Mucosa of rectum (tissue), 2 donors: ENCODE results near the gene HRH3.

ENCODE experiments used
- H3K27ac ChIP-seq, 2 donors: one replicate each; pipeline ENCODE4 v1.7.0; 2013; ENCODE audit warnings: inconsistent platforms in 2 of 2, low read depth in 2 of 2, low read length in 2 of 2
- H3K27me3 ChIP-seq, 2 donors: one replicate each; pipeline ENCODE4 v1.7.0; 2013; ENCODE audit warnings: low read length in 2 of 2; ENCODE audit not compliant: control insufficient read depth in 2 of 2, insufficient read depth in 2 of 2
- H3K36me3 ChIP-seq, 2 donors: one replicate each; pipeline ENCODE4 v1.7.0; 2013; ENCODE audit warnings: low read length in 2 of 2; ENCODE audit not compliant: control insufficient read depth in 2 of 2, insufficient read depth in 2 of 2
- H3K4me1 ChIP-seq, 2 donors: one replicate each; pipeline ENCODE4 v1.7.0; 2013; ENCODE audit warnings: low read length in 2 of 2, mild to moderate bottlenecking in 1 of 2; ENCODE audit not compliant: control insufficient read depth in 2 of 2, insufficient read depth in 2 of 2
- H3K4me3 ChIP-seq, 2 donors: one replicate each; pipeline ENCODE4 v1.7.0; 2013; ENCODE audit warnings: low read length in 2 of 2
- H3K9ac ChIP-seq, 2 donors: one replicate each; pipeline ENCODE4 v1.7.0; 2013; ENCODE audit warnings: low read length in 2 of 2, low read depth in 1 of 2, mild to moderate bottlenecking in 1 of 2
- H3K9me3 ChIP-seq, 2 donors: one replicate each; pipeline ENCODE4 v1.7.0; 2013; ENCODE audit warnings: low read length in 2 of 2; ENCODE audit not compliant: control insufficient read depth in 2 of 2
- donor health status: healthy.
- donor health status: Normal muscosa, but diverticular disease.

Gene HRH3

GRCh38 chr20:62219992-62220665, at the start of gene HRH3:
HRH3 (minus strand) TSS chr20:62220278; CDS start chr20:62219970, 308 bp downstream.
- Histone ChIP-seq H3K4me3 (no peak within 1 kb of the TSS), H3K36me3 (no peaks in the 10 kb centered on the region), H3K4me1 (peaks cover 0 to 7% of the 10 kb centered on the region in 2 donors), H3K9me3 (no peaks in the 10 kb centered on the region), H3K27me3 (peaks cover 39 to 50% of the 10 kb centered on the region in 2 donors), H3K27ac (no peak within 1 kb of the TSS), H3K9ac (no peak within 1 kb of the TSS)

GRCh38 chr20:62269871-62270270, 49.8 kb upstream of the HRH3 start:
- Histone ChIP-seq H3K4me1 (no peaks in the 10 kb centered on the region), H3K27ac (no peak overlapping the region), H3K36me3 (peaks cover 43 to 61% of the 10 kb centered on the region in 2 donors)

DNA sequence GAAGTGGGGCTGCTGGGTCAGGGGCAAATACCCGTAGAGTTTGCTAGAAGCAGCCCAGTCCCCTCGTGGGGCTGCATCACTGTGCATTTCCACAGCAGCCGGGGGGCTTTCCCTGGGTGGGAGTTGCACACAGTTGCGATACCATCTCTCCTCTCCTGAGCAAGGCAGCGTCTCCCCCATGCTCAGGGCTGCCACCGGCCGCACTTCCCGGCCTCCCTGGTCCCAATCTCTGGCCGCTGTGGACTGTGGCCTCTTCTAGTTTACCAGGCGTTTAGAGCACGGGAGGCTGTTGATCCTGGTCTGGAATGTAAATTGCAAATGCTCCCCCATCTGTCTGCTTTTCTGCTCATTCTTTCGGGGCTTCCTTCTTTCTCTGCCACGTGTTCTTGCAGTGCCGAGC, 49.3 kb upstream of the HRH3 start:
- H3K4me1 ChIP-seq, result no peaks in the 10 kb centered on the region
- peaks cover 0 to 2% of the 10 kb centered on the region in 2 donors for H3K9me3 ChIP-seq
- H3K27ac ChIP-seq, result no peak overlapping the region
- H3K27me3 ChIP-seq, result no peaks in the 10 kb centered on the region
- no peak overlapping the region for H3K4me3 ChIP-seq
- no peak overlapping the region for H3K9ac ChIP-seq
- peaks cover 48 to 65% of the 10 kb centered on the region in 2 donors for H3K36me3 ChIP-seq

More at GRCh38 chr20:62269871-62270270, 49.8 kb upstream of the HRH3 start:
- H3K27me3 ChIP-seq, result no peaks in the 10 kb centered on the region
- H3K4me3 ChIP-seq, result no peak overlapping the region
- H3K9ac ChIP-seq, result no peak overlapping the region
- no peaks in the 10 kb centered on the region for H3K9me3 ChIP-seq

DNA sequence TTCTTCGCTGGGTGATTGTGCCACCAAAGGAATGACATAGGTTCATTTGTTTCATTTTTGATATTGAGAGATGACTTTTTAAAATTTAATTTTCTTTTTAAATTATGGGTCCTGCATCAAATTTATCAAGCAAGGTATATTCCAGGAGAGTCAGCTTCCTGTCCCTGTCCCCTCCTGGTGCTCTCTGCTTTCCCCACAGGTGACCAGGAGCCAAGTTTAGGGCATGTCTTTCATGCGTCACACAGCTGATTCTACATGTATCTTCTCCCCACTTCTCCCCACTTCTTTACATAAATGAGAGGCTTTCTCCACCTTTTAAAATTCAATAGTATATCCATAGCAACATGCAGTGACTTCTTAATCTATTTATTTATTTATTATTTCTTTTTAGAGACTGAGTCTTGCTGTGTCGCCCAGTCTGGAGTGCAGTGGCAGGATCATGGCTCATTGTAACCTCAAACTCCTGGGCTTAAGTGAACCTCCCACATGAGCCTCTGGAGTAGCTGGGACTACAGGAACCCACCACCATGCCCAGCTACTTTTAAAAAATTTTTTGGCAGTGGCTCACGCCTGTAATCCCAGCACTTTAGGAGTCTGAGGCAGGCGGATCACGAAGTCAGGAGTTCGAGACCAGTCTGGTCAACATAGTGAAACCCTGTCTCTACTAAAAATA, 48.3 kb upstream of the HRH3 start:
- H3K27ac ChIP-seq, result no peak overlapping the region
- H3K27me3 ChIP-seq, result no peaks in the 10 kb centered on the region
- H3K4me3 ChIP-seq, result no peak overlapping the region
- H3K36me3 ChIP-seq, result peaks cover 51 to 64% of the 10 kb centered on the region in 2 donors
- peaks cover 0 to 2% of the 10 kb centered on the region in 2 donors for H3K9me3 ChIP-seq
- no peak overlapping the region for H3K9ac ChIP-seq
- H3K4me1 ChIP-seq, result no peaks in the 10 kb centered on the region

GRCh38 chr20:62267543-62267942, 47.5 kb upstream of the HRH3 start:
- Histone ChIP-seq H3K4me1 (no peaks in the 10 kb centered on the region), H3K4me3 (no peak overlapping the region), H3K36me3 (peaks cover 49 to 60% of the 10 kb centered on the region in 2 donors), H3K27me3 (no peaks in the 10 kb centered on the region), H3K9ac (no peak overlapping the region), H3K27ac (no peak overlapping the region), H3K9me3 (peaks cover 0 to 2% of the 10 kb centered on the region in 2 donors)

DNA sequence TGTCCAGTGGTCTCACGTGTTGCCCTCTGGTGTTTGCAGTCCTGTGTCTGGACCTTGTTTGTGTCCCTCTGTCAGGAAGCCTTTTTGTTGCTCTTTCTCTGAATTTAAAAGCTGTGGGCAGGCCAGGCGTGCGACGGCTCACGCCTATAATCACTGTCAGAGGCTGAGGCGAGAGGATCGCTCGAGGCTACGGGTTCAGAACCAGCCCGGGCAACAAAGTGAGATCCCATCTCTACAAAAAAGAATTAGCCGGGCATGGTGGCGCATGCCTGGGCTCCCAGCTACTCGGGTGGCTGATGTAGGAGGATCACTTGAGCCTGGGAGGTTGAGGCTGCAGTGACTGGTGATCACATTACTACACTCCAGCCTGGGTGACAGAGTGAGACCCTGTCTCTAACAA, 46.8 kb upstream of the HRH3 start:
- Histone ChIP-seq H3K4me1 (no peaks in the 10 kb centered on the region), H3K36me3 (peaks cover 48 to 57% of the 10 kb centered on the region in 2 donors), H3K9me3 (peaks cover 0 to 2% of the 10 kb centered on the region in 2 donors), H3K27ac (no peak overlapping the region), H3K4me3 (no peak overlapping the region), H3K27me3 (no peaks in the 10 kb centered on the region), H3K9ac (no peak overlapping the region)

- H3K36me3 ChIP-seq, result peaks cover 47 to 58% of the 10 kb centered on the region in 2 donors
- no peak overlapping the region for H3K4me3 ChIP-seq
- H3K27ac ChIP-seq, result no peak overlapping the region
- no peaks in the 10 kb centered on the region for H3K4me1 ChIP-seq
- H3K9ac ChIP-seq, result no peak overlapping the region
- H3K9me3 ChIP-seq, result peaks cover 0 to 2% of the 10 kb centered on the region in 2 donors
- H3K27me3 ChIP-seq, result no peaks in the 10 kb centered on the region
Measured at GRCh38 chr20:62266340-62266739, 46.3 kb upstream of the HRH3 start.

DNA sequence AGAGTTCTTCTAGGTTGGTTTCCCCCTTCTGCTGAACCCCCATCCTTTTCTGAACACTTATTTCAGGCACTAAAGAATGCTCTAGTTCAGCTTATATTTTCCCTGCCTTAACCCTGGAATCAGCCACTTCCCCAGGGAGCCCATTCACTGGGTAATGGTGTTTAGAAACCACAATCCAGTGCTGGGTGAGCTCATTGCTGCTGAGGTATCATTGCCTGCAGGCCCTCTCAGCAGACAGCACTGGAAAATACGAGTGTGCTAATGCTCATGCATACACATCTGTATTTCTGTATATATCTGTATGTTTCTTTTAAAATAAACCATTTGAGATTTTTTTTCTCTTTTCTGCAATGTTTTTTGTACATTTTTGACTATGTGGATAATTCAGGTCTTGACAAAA, 45.3 kb upstream of the HRH3 start:
- peaks cover 0 to 2% of the 10 kb centered on the region in 2 donors for H3K9me3 ChIP-seq
- no peaks in the 10 kb centered on the region for H3K27me3 ChIP-seq
- no peak overlapping the region for H3K9ac ChIP-seq
- peaks cover 53 to 57% of the 10 kb centered on the region in 2 donors for H3K36me3 ChIP-seq
- H3K27ac ChIP-seq, result no peak overlapping the region
- H3K4me1 ChIP-seq, result no peaks in the 10 kb centered on the region
- H3K4me3 ChIP-seq, result no peak overlapping the region

DNA sequence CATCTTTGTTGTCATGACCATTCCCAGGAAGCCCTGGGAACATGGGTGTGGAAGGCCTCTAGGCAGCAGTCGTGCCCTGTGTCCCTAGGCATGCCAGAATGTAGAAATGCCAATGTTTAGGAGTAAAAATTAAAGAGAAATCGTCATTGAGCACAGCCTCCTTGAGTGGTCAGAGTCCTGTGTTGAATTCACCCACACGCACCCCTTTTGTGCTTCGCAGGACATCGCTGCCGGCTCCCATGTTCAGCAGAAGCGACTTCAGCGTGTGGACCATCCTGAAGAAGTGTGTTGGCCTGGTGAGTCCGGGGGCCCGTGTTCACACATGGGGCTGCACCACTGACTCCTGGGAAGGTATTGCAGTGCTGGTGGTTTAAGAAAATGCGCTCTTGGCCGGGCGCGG, 43.3 kb upstream of the HRH3 start:
- H3K27ac ChIP-seq, result no peak overlapping the region
- H3K4me1 ChIP-seq, result no peaks in the 10 kb centered on the region
- H3K4me3 ChIP-seq, result no peak overlapping the region
- peaks cover 62 to 67% of the 10 kb centered on the region in 2 donors for H3K36me3 ChIP-seq
- no peaks in the 10 kb centered on the region for H3K27me3 ChIP-seq
- no peak overlapping the region for H3K9ac ChIP-seq
- H3K9me3 ChIP-seq, result peaks cover 0 to 2% of the 10 kb centered on the region in 2 donors

DNA sequence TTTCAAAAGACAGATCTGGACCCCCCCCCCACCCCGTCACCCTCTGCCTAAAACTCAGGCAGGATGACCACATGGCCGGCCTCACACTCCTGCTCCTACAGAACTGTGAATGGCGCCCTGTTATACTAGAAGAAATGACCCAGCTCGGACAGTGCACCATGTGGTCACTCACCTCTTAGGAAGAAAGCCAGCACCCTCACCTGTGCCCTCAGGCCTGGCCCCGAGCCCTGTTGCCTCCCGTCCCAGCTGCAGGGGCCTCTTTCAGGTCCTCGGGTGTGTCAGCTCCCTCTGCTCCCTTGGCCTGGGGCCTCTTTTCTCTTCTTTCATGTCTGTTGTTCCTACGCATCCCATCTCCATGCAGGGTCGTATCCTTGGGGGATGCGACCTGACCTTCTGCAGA, 42.0 kb upstream of the HRH3 start:
- Histone ChIP-seq H3K4me1 (no peaks in the 10 kb centered on the region), H3K9ac (no peak overlapping the region), H3K4me3 (no peak overlapping the region), H3K27me3 (no peaks in the 10 kb centered on the region), H3K36me3 (peaks cover 66 to 67% of the 10 kb centered on the region in 2 donors), H3K9me3 (peaks cover 0 to 2% of the 10 kb centered on the region in 2 donors), H3K27ac (no peak overlapping the region)
